Measurements from ENCODE around the gene ZNF785.
"Not testable (repeated sequence)": the region's sequence is repeated elsewhere in the genome, so short reads cannot be mapped to it uniquely, and the experiment has no call there.

Gene ZNF785

GRCh38 chr16:30541502-30542329, 43.8 kb downstream of the ZNF785 start:
- no peak overlapping the region for H3K4me3 ChIP-seq (ENCODE audit: low read depth, low read length)

GRCh38 chr16:30540916-30541464, 44.5 kb downstream of the ZNF785 start:
- H3K4me3 ChIP-seq (ENCODE audit: low read depth, low read length): not testable (repeated sequence)

GRCh38 chr16:30539986-30540526, 45.4 kb downstream of the ZNF785 start:
- H3K4me3 ChIP-seq (ENCODE audit: low read depth, low read length): not testable (repeated sequence)

- H3K4me3 ChIP-seq (ENCODE audit: low read depth, low read length): no peak overlapping the region
Measured at GRCh38 chr16:30539000-30539964, 46.2 kb downstream of the ZNF785 start.

- not testable (repeated sequence) for H3K4me3 ChIP-seq (ENCODE audit: low read depth, low read length)
Measured at GRCh38 chr16:30536391-30537024, 49.0 kb downstream of the ZNF785 start.

- H3K4me3 ChIP-seq (ENCODE audit: low read depth, low read length): peak overlapping the region; percentile 70
Measured at GRCh38 chr16:30535777-30536190, 49.7 kb downstream of the ZNF785 start.

GRCh38 chr16:30535106-30535776, 50.3 kb downstream of the ZNF785 start:
- H3K4me3 ChIP-seq (ENCODE audit: low read depth, low read length): peak overlapping the region; percentile 70

GRCh38 chr16:30534368-30535105, 51.0 kb downstream of the ZNF785 start, which contains the start of gene ZNF747:
Gene ZNF747, minus strand, starts transcription at chr16:30534858. Its CDS starts 179 bp downstream, at chr16:30534679.
- peak within 1 kb of the TSS; percentile 70 for H3K4me3 ChIP-seq (ENCODE audit: low read depth, low read length)

GRCh38 chr16:30533748-30534367, 51.6 kb downstream of the ZNF785 start:
- H3K4me3 ChIP-seq (ENCODE audit: low read depth, low read length): peak overlapping the region; percentile 70

- no peak overlapping the region for H3K4me3 ChIP-seq (ENCODE audit: low read depth, low read length)
Measured at GRCh38 chr16:30533146-30533522, 52.4 kb downstream of the ZNF785 start.

- H3K4me3 ChIP-seq (ENCODE audit: low read depth, low read length): no peak overlapping the region
Measured at GRCh38 chr16:30532285-30533145, 53.0 kb downstream of the ZNF785 start.
